WTC11 (cell line): ENCODE measurements around the gene CIRBP.

Experiments used
- ATF2 ChIP-seq: sonication (generic); formaldehyde crosslinking; IDR thresholded peaks from 2 replicates; pipeline ENCODE4 v1.8.1; 2022; ENCODE audit warnings: low read depth, missing genetic modification reagents, borderline replicate concordance
- CTCF ChIP-seq: fragments of 200-600 bp; IDR thresholded peaks from 2 replicates; pipeline ENCODE4 v1.8.0; 2022; ENCODE audit warnings: antibody characterized with exemption
- MAX ChIP-seq: sonication (generic); formaldehyde crosslinking; IDR thresholded peaks from 2 replicates; pipeline ENCODE4 v1.8.0; 2022; ENCODE audit warnings: mild to moderate bottlenecking, missing genetic modification reagents
- NFYB ChIP-seq: sonication (generic); formaldehyde crosslinking; conservative IDR thresholded peaks from 2 replicates; pipeline ENCODE4 v1.8.0; 2022; ENCODE audit warnings: low read depth, missing genetic modification reagents
- USF2 ChIP-seq: sonication (generic); formaldehyde crosslinking; IDR thresholded peaks from 2 replicates; pipeline ENCODE4 v1.8.1; 2023; ENCODE audit warnings: mild to moderate bottlenecking, missing genetic modification reagents, moderate library complexity
- ZBTB21 ChIP-seq: sonication (generic); formaldehyde crosslinking; IDR thresholded peaks from 2 replicates; pipeline ENCODE4 v1.8.1; 2023; ENCODE audit warnings: mild to moderate bottlenecking, missing genetic modification reagents, borderline replicate concordance
- ZNF317 ChIP-seq: sonication (generic); formaldehyde crosslinking; IDR thresholded peaks from 2 replicates; pipeline ENCODE4 v1.8.1; 2023; ENCODE audit warnings: low read depth, mild to moderate bottlenecking, moderate library complexity, missing genetic modification reagents, borderline replicate concordance
- TF ChIP-seq, protein P1 (sequence below): sonication (generic); formaldehyde crosslinking; IDR thresholded peaks from 2 replicates; pipeline ENCODE4 v1.8.0; 2023; ENCODE audit warnings: missing genetic modification reagents
- TF ChIP-seq, protein P2 (sequence below): fragments of 250-450 bp; sonication (Bioruptor Pico); IDR thresholded peaks from 2 replicates; pipeline ENCODE4 v2.1.2; 2022; ENCODE audit warnings: mild to moderate bottlenecking, moderate library complexity
- TF ChIP-seq, protein P3 (sequence below): sonication (generic); formaldehyde crosslinking; IDR thresholded peaks from 2 replicates; pipeline ENCODE4 v1.8.1; 2023; ENCODE audit warnings: mild to moderate bottlenecking, moderate library complexity, missing genetic modification reagents
- TF ChIP-seq, protein P4 (sequence below): sonication (generic); formaldehyde crosslinking; IDR thresholded peaks from 2 replicates; pipeline ENCODE4 v1.8.1; 2022; ENCODE audit warnings: low read depth, mild to moderate bottlenecking, moderate library complexity, missing genetic modification reagents, borderline replicate concordance

GRCh38 chr19:1283917-1284292 is 14.8 kb downstream of the CIRBP start:
- TF ChIP-seq ZNF317 (CRISPR knock-in tag) (no peak), CTCF (no peak), NFYB (CRISPR knock-in tag) (no peak), USF2 (CRISPR knock-in tag) (no peak), MAX (no peak), ATF2 (CRISPR knock-in tag) (no peak), ZBTB21 (CRISPR knock-in tag) (no peak)
- TF ChIP-seq, protein P1, sequence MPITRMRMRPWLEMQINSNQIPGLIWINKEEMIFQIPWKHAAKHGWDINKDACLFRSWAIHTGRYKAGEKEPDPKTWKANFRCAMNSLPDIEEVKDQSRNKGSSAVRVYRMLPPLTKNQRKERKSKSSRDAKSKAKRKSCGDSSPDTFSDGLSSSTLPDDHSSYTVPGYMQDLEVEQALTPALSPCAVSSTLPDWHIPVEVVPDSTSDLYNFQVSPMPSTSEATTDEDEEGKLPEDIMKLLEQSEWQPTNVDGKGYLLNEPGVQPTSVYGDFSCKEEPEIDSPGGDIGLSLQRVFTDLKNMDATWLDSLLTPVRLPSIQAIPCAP (CRISPR knock-in tag), result no peak
- TF ChIP-seq, protein P2, sequence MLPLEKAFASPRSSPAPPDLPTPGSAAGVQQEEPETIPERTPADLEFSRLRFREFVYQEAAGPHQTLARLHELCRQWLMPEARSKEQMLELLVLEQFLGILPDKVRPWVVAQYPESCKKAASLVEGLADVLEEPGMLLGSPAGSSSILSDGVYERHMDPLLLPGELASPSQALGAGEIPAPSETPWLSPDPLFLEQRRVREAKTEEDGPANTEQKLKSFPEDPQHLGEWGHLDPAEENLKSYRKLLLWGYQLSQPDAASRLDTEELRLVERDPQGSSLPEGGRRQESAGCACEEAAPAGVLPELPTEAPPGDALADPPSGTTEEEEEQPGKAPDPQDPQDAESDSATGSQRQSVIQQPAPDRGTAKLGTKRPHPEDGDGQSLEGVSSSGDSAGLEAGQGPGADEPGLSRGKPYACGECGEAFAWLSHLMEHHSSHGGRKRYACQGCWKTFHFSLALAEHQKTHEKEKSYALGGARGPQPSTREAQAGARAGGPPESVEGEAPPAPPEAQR (CRISPR knock-in tag), result no peak
- TF ChIP-seq, protein P3, sequence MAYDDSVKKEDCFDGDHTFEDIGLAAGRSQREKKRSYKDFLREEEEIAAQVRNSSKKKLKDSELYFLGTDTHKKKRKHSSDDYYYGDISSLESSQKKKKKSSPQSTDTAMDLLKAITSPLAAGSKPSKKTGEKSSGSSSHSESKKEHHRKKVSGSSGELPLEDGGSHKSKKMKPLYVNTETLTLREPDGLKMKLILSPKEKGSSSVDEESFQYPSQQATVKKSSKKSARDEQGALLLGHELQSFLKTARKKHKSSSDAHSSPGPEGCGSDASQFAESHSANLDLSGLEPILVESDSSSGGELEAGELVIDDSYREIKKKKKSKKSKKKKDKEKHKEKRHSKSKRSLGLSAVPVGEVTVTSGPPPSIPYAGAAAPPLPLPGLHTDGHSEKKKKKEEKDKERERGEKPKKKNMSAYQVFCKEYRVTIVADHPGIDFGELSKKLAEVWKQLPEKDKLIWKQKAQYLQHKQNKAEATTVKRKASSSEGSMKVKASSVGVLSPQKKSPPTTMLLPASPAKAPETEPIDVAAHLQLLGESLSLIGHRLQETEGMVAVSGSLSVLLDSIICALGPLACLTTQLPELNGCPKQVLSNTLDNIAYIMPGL, result no peak
- TF ChIP-seq, protein P4, sequence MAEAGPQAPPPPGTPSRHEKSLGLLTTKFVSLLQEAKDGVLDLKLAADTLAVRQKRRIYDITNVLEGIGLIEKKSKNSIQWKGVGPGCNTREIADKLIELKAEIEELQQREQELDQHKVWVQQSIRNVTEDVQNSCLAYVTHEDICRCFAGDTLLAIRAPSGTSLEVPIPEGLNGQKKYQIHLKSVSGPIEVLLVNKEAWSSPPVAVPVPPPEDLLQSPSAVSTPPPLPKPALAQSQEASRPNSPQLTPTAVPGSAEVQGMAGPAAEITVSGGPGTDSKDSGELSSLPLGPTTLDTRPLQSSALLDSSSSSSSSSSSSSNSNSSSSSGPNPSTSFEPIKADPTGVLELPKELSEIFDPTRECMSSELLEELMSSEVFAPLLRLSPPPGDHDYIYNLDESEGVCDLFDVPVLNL (CRISPR knock-in tag), result no peak
